Ectodermal cell (in vitro differentiated cells): ENCODE results near the gene LRRIQ1.
A peak's percentile ranks its signal among the peaks of the same experiment; 100 is the strongest.

Experiments
- H3K27ac ChIP-seq: 2 replicates; pipeline ENCODE4 v1.7.0; 2013; ENCODE audit warnings: mild to moderate bottlenecking, low read depth, low read length; ENCODE audit not compliant: insufficient read depth, poor library complexity, severe bottlenecking
- H3K27me3 ChIP-seq: 2 replicates; pipeline ENCODE4 v1.7.0; 2013; ENCODE audit warnings: mild to moderate bottlenecking, low read length; ENCODE audit not compliant: insufficient read depth, control insufficient read depth, poor library complexity, severe bottlenecking
- H3K36me3 ChIP-seq: one replicate; pipeline ENCODE4 v1.7.0; 2013; ENCODE audit warnings: low read length; ENCODE audit not compliant: control insufficient read depth, insufficient read depth
- H3K4me1 ChIP-seq: one replicate; pipeline ENCODE4 v1.7.0; 2013; ENCODE audit warnings: low read length; ENCODE audit not compliant: control insufficient read depth, insufficient read depth
- H3K4me3 ChIP-seq: 2 replicates; pipeline ENCODE4 v1.7.0; 2013; ENCODE audit warnings: low read depth, low read length, control low read depth; ENCODE audit not compliant: insufficient read depth
- H3K9me3 ChIP-seq: 2 replicates; pipeline ENCODE4 v1.7.0; 2013; ENCODE audit warnings: mild to moderate bottlenecking, low read length, moderate library complexity; ENCODE audit not compliant: control insufficient read depth
- WGBS, 2 experiments: methylation state at CpG; one replicate each; pipeline ENCODE4 v1.1.7; 2013; ENCODE audit warnings: missing lambda C conversion rate in 2 of 2; 5-methylcytosine and 5-hydroxymethylcytosine counted together

LRRIQ1 gene

GRCh38 chr12:85277900-85278597 lies 241.9 kb downstream of the LRRIQ1 start:
- Histone ChIP-seq H3K27ac (no peak overlapping the region), H3K36me3 (no peaks in the 10 kb centered on the region), H3K9me3 (no peaks in the 10 kb centered on the region), H3K4me1 (no peaks in the 10 kb centered on the region), H3K4me3 (no peak overlapping the region), H3K27me3 (peaks cover 82% of the 10 kb centered on the region)
- 49 to 56% methylated on average over 30 of the region's 30 CpGs for WGBS, 2 experiments

GRCh38 chr12:85278598-85279448 lies 242.7 kb downstream of the LRRIQ1 start:
- Histone ChIP-seq H3K27ac (no peak overlapping the region), H3K9me3 (no peaks in the 10 kb centered on the region), H3K4me1 (no peaks in the 10 kb centered on the region), H3K36me3 (no peaks in the 10 kb centered on the region), H3K27me3 (peaks cover 74% of the 10 kb centered on the region), H3K4me3 (peak overlapping the region; percentile 61)
- WGBS, 2 experiments: 20 to 22% methylated on average over 35 to 37 of the region's 37 CpGs

DNA sequence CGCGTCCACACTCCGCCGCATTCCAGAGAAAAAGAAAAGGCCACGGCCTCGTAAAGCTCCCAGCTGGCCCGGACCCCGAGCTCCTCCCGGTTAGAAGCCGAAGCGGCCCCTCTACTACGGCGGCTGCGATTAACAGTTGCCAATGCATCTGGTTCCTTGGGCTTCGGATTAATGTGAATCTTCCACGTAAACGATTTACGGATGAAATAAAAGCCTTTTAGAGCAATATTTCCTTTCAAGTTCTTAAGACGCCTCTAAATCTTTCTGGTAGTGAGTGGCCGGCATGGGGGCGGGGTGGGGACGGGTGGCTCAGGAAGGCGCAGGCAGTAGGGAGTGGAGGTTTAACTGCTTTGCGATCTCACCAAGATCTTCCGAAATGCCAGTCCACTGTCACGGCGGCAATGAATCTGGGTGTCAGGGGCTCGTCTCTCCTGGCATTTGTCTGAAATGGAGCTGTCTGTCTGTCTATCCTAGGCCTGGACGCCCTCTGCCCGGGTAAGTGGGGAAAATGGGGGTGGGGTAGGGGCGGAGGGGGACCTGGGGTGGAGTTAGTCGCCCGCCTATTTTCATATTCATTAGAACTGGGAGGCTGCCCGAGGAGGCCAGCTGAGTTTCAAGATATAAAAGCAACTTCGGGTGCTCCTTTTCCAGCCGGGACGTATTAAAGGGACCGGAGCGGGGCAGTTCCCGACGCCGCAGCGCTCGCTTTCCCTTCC lies 243.5 kb downstream of the LRRIQ1 start:
- Histone ChIP-seq H3K36me3 (no peaks in the 10 kb centered on the region), H3K4me1 (no peaks in the 10 kb centered on the region), H3K27ac (no peak overlapping the region), H3K27me3 (peaks cover 67% of the 10 kb centered on the region), H3K9me3 (no peaks in the 10 kb centered on the region), H3K4me3 (peak overlapping the region; percentile 61)
- 0% methylated on average over 44 of the region's 44 CpGs for WGBS, 2 experiments

GRCh38 chr12:85280165-85280983 lies 244.2 kb downstream of the LRRIQ1 start, which contains the start of gene ALX1:
Gene ALX1 (plus strand): TSS chr12:85280220. CDS start chr12:85280262, 42 bp downstream.
- Histone ChIP-seq H3K27me3 (peaks cover 59% of the 10 kb centered on the region), H3K27ac (peak within 1 kb of the TSS; percentile 57), H3K36me3 (no peaks in the 10 kb centered on the region), H3K4me1 (no peaks in the 10 kb centered on the region), H3K9me3 (no peaks in the 10 kb centered on the region), H3K4me3 (peak within 1 kb of the TSS; percentile 61)
- WGBS, 2 experiments: 0% methylated on average over 48 to 49 of the region's 49 CpGs

- Histone ChIP-seq H3K4me1 (no peaks in the 10 kb centered on the region), H3K4me3 (peak overlapping the region; percentile 61), H3K27ac (peak overlapping the region; percentile 57), H3K27me3 (peaks cover 52% of the 10 kb centered on the region), H3K9me3 (no peaks in the 10 kb centered on the region), H3K36me3 (no peaks in the 10 kb centered on the region)
- 1 to 5% methylated on average over 13 to 14 of the region's 15 CpGs for WGBS, 2 experiments
Measured at GRCh38 chr12:85280984-85281630, 245.0 kb downstream of the LRRIQ1 start.

GRCh38 chr12:85281636-85282312 lies 245.6 kb downstream of the LRRIQ1 start:
- Histone ChIP-seq H3K9me3 (no peaks in the 10 kb centered on the region), H3K36me3 (no peaks in the 10 kb centered on the region), H3K4me1 (no peaks in the 10 kb centered on the region), H3K27ac (no peak overlapping the region), H3K4me3 (peak overlapping the region; percentile 61), H3K27me3 (peaks cover 45% of the 10 kb centered on the region)
- WGBS, 2 experiments: 32 to 37% methylated on average over 7 to 9 of the region's 11 CpGs

- H3K27me3 ChIP-seq: peaks cover 27% of the 10 kb centered on the region
- 70 to 81% methylated on average over 6 of the region's 6 CpGs for WGBS, 2 experiments
- H3K4me3 ChIP-seq: no peak overlapping the region
- H3K4me1 ChIP-seq: no peaks in the 10 kb centered on the region
- H3K27ac ChIP-seq: no peak overlapping the region
- H3K9me3 ChIP-seq: no peaks in the 10 kb centered on the region
- no peaks in the 10 kb centered on the region for H3K36me3 ChIP-seq
Measured at GRCh38 chr12:85283560-85283959, 247.4 kb downstream of the LRRIQ1 start.
